Ishikawa (cell line): ENCODE measurements around the gene ZNF474.

Experiments used
- CEBPB ChIP-seq: IDR thresholded peaks from 2 replicates; pipeline ENCODE4 v1.6.1; 2012
- CREB1 ChIP-seq: IDR thresholded peaks from 2 replicates; pipeline ENCODE4 v1.6.1; 2012; ENCODE audit warnings: low read depth
- EGR1 ChIP-seq: IDR thresholded peaks from 2 replicates; pipeline ENCODE4 v1.6.1; 2012
- EP300 ChIP-seq: IDR thresholded peaks from 2 replicates; pipeline ENCODE4 v1.6.1; 2012; ENCODE audit warnings: borderline replicate concordance
- MAX ChIP-seq: IDR thresholded peaks from 2 replicates; pipeline ENCODE4 v1.6.1; 2012
- RAD21 ChIP-seq: IDR thresholded peaks from 2 replicates; pipeline ENCODE4 v1.6.1; 2012; ENCODE audit warnings: low read depth
- ZBTB7A ChIP-seq: IDR thresholded peaks from 2 replicates; pipeline ENCODE4 v1.6.1; 2012; ENCODE audit warnings: low read depth
- TF ChIP-seq, protein P1 (sequence below): IDR thresholded peaks from 2 replicates; pipeline ENCODE4 v1.6.1; 2012; ENCODE audit warnings: low read depth, mild to moderate bottlenecking

- TF ChIP-seq EGR1 (no peak), CEBPB (no peak), RAD21 (no peak), EP300 (no peak), MAX (no peak), CREB1 (no peak), ZBTB7A (no peak)
- TF ChIP-seq, protein P1, sequence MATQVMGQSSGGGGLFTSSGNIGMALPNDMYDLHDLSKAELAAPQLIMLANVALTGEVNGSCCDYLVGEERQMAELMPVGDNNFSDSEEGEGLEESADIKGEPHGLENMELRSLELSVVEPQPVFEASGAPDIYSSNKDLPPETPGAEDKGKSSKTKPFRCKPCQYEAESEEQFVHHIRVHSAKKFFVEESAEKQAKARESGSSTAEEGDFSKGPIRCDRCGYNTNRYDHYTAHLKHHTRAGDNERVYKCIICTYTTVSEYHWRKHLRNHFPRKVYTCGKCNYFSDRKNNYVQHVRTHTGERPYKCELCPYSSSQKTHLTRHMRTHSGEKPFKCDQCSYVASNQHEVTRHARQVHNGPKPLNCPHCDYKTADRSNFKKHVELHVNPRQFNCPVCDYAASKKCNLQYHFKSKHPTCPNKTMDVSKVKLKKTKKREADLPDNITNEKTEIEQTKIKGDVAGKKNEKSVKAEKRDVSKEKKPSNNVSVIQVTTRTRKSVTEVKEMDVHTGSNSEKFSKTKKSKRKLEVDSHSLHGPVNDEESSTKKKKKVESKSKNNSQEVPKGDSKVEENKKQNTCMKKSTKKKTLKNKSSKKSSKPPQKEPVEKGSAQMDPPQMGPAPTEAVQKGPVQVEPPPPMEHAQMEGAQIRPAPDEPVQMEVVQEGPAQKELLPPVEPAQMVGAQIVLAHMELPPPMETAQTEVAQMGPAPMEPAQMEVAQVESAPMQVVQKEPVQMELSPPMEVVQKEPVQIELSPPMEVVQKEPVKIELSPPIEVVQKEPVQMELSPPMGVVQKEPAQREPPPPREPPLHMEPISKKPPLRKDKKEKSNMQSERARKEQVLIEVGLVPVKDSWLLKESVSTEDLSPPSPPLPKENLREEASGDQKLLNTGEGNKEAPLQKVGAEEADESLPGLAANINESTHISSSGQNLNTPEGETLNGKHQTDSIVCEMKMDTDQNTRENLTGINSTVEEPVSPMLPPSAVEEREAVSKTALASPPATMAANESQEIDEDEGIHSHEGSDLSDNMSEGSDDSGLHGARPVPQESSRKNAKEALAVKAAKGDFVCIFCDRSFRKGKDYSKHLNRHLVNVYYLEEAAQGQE, result no peak
Observed at GRCh38 chr5:122145906-122146305, 16.6 kb downstream of the ZNF474 start.
